Tibial nerve (tissue), 4 donors: ENCODE measurements around the gene MAP3K7.

ENCODE experiments used
- EP300 ChIP-seq, 2 donors: sonication (generic); formaldehyde crosslinking; IDR thresholded peaks; one replicate each; pipeline ENCODE4 v1.6.1; 2017; ENCODE audit warnings: antibody characterized with exemption in 2 of 2, mild to moderate bottlenecking in 1 of 2
- POLR2A ChIP-seq, 2 donors: fragments of 450-650 bp; IDR thresholded peaks; one replicate each; pipeline ENCODE4 v1.6.1; 2017; ENCODE audit warnings: antibody characterized with exemption in 2 of 2, mild to moderate bottlenecking in 2 of 2, moderate library complexity in 2 of 2
- TF ChIP-seq, protein P1 (sequence below), 5 experiments: fragments of 200-600 bp in 3 of 5; fragments of 450-650 bp in 2 of 5; sonication (generic) in 3 of 5; IDR thresholded peaks; one replicate each; pipeline ENCODE4 v1.5.1; 2016 to 2019; ENCODE audit warnings: antibody characterized with exemption in 5 of 5, mild to moderate bottlenecking in 3 of 5, moderate library complexity in 2 of 5

GRCh38 chr6:90469906-90470305 is 117.0 kb downstream of the MAP3K7 start:
- TF ChIP-seq, protein P1, sequence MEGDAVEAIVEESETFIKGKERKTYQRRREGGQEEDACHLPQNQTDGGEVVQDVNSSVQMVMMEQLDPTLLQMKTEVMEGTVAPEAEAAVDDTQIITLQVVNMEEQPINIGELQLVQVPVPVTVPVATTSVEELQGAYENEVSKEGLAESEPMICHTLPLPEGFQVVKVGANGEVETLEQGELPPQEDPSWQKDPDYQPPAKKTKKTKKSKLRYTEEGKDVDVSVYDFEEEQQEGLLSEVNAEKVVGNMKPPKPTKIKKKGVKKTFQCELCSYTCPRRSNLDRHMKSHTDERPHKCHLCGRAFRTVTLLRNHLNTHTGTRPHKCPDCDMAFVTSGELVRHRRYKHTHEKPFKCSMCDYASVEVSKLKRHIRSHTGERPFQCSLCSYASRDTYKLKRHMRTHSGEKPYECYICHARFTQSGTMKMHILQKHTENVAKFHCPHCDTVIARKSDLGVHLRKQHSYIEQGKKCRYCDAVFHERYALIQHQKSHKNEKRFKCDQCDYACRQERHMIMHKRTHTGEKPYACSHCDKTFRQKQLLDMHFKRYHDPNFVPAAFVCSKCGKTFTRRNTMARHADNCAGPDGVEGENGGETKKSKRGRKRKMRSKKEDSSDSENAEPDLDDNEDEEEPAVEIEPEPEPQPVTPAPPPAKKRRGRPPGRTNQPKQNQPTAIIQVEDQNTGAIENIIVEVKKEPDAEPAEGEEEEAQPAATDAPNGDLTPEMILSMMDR (IDR thresholded peaks at IDR 0.05), result no peak
- no peak for TF ChIP-seq POLR2A (IDR thresholded peaks at IDR 0.05)
- TF ChIP-seq EP300 (IDR thresholded peaks at IDR 0.05), result peak; percentile 62 to 91
